Endometrial microvascular endothelial cells (primary cell): ENCODE data around the gene ALLC. TPM values are rescaled to one million over a fixed set of nuclear protein-coding genes. Genes with fewer than 3 reads are reported as not detected.

Source experiments
- in situ Hi-C: cut with HindIII; loops from 2 replicates; pipeline ENCODE4 v1.10.0; 2017; ENCODE audit warnings: low sequenced_read_pairs, low pct_unique_long_range_greater_than_20kb; ENCODE audit errors: inconsistent ontology term
- total RNA-seq: library from RNA; depleted of rRNA; stranded (reverse); fragments of >200 nt; gene quantifications from one replicate; pipeline ENCODE4 v1.2.3, GENCODE V29; 2015; ENCODE audit errors: inconsistent ontology term

The ALLC gene
- total RNA-seq, 1 donor from 2014 or later = not detected

GRCh38 chr2:3666613-3666975 is 8.6 kb downstream of the ALLC start:
- in situ Hi-C loops = no loop called here

GRCh38 chr2:3667151-3667631 is 9.2 kb downstream of the ALLC start:
- in situ Hi-C loops = no loop called here

- in situ Hi-C loops = no loop called here
Measured at GRCh38 chr2:3669656-3670055, 11.7 kb downstream of the ALLC start.

- in situ Hi-C loops = no loop called here
Measured at GRCh38 chr2:3670376-3670775, 12.4 kb downstream of the ALLC start.

DNA sequence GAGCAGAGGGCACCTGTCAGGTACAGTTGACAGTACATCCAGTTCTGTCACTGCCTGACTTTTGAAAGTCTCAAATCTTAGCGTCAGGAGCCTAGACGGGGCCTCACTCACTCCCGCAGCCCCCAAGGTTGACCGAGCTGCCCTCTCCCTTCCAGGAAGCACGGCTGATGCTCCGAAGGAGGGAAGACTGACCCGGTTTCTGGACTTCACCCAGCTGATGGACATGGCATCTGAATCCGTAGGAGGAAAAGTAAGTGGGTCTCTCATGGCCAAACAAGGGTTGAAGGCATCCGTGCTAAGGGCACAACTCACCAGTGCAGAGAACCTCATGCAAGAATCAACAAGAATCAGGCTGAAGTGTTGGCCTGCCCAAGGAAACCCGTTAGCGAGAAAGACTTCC is 12.9 kb downstream of the ALLC start:
- in situ Hi-C loops = no loop called here

DNA sequence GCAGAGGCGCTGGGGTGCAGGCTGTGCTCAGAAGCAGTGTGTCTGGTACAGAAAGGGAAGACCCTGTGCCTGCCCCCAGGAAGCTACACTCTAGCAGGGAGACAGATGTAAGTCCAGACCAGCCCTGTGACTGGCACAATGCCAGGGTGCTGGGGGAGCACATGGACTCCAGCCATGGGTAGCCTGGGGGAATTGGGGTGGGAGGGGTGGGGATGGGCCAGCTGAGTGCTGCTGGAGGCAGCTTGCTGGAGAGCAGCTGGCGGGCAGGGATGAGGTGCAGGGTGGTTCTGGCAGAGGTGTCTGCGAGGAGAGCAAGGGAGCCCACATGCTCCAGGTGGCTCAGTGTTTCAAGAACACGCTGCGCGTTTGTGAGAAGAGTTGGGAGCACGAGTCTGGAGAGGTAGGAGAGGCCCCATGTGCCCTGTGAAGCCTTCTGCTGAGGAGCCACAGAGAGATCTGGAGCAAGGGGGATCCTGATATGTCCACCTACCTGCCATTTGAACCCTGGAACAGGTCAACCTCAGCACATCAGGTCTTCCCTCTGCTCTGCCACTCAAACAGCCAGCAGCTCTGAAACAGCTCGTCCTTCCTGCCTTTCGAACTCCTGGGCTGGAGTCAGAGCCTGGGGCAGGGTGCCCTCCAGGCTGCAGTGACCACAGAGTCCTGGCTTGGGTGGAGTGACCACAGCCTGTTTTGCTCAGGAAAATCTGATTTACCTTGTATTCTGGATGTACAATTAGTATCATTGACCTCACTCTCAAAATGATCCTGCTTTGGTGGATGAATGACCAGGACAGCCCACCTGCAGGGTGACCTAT is 15.1 kb downstream of the ALLC start:
- in situ Hi-C loops = no loop called here

DNA sequence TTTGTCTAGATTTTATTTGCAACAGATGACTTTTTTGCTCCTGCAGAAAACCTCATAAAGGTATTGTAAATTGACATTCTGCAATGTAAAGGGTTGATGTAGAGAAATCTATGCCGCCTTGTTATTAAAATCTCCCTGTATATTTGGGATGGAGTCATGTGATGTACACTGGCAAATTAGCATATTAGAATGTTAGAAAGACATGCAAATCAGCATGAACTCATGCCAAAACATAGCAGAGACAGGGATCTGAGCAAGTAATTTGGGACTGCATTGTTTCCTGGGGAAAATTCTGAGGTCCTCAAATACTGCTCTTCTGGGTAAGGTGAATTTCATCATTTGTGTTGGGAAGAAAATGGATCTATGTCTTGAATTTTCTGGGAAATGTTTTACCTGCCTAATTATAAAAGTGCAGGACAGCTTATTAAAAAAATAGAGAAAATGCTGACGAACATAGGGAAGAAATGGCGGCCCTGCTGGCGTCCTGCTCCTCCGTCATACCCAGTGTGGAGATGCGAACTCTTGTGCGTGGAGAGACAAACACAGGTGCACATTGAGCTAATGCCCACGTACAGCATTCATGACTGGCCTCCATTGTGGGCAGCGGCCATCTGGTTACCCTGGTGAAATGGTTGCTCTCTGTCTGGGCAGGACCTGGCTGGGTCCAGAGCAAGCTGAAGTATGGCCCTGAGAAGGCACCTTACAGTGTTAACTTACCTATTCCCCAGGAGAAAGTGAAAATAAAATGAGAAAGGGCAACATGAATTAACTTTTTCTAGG is 16.3 kb downstream of the ALLC start:
- in situ Hi-C loops = no loop called here

- in situ Hi-C loops = no loop called here
Measured at GRCh38 chr2:3675687-3676086, 17.7 kb downstream of the ALLC start.

GRCh38 chr2:3677436-3677835 is 19.4 kb downstream of the ALLC start:
- in situ Hi-C loops = no loop called here

DNA sequence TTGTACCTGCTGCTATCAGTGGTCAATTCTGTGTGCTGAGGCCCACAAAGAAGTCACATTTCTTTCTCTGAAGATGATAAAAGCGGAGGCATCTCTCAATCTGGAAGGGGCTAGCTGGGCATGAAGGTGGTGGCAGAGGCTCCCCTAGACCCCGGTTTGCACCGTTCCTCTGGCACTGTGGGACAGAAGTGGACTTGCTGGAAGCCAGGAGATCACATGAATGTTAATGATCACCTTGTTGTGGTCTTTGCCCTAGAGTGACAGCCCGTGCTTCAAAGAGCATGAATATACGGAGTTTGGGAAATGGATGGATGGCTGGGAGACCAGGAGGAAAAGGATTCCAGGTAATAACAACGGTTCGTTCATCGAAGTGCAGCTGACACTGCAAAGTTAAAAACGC is 20.2 kb downstream of the ALLC start:
- in situ Hi-C loops = no loop called here

GRCh38 chr2:3679180-3679579 is 21.2 kb downstream of the ALLC start:
- in situ Hi-C loops = no loop called here

GRCh38 chr2:3679616-3680393 is 21.8 kb downstream of the ALLC start:
- in situ Hi-C loops = no loop called here

DNA sequence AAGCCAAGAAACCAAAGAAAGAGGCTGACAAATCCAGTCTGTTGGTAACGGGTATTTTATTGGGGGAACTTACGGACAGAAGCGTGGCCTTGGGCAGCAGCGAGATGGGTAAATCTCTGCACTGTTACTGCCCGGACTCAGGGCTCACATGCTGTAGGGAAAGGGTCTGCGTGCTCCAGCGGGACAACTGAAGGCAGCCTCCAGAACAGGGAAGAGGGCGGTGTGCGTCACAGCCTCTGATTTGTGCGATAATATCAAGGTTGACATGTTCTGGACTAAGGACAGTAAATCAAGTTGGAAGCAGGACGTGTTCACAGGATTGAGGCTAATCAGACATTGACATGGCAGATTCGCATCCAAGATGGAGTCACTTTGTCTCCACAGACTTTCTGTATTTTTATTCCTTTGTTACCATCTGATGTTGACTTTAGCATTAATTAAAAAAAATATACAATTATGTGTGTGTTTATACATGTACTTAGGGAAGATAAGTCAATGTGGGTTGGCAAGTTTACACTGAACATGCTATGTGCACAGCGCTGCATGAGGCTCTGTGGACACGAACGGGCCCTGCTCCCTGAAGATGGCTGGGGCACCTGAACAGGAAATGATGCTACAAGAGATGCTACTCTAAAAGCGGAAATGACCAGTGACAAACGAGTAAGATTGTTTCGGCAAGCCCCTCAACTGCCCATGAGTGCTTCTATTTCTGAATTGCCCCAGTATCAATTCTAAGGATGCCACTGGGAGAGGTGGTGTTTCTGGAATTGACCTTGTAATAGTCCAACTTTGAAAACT is 22.7 kb downstream of the ALLC start:
- in situ Hi-C loops = no loop called here

- in situ Hi-C loops = no loop called here
Measured at GRCh38 chr2:3681625-3682024, 23.6 kb downstream of the ALLC start.

DNA sequence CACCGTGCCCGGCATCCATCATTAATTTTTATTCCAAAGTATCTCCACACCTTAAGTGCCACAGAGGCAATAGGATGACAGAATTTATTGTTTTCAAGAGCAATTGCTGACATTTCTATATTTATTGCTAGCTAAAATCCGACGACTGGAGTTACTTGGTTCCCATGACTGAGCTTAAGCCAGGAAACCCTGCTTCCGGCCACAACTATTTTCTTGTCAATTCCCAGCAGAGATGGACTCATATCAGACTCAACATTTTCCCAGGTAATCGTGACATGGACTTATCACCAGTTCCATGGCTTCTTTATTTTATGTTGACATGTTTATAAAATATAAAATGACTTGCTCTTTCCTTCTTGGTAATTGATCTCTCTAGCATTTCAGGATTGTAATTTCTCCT is 24.8 kb downstream of the ALLC start:
- in situ Hi-C loops = no loop called here

GRCh38 chr2:3683748-3684454 is 25.9 kb downstream of the ALLC start:
- in situ Hi-C loops = no loop called here

- in situ Hi-C loops = no loop called here
Measured at GRCh38 chr2:3689998-3690748, 32.2 kb downstream of the ALLC start.
